GM18951 (cell line): ENCODE results near the gene DAB2IP.

ENCODE experiments used
- POLR2A ChIP-seq: IDR thresholded peaks from 4 replicates; pipeline ENCODE4 v1.6.1; 2011; ENCODE audit warnings: mild to moderate bottlenecking; ENCODE audit not compliant: insufficient read length, insufficient read depth; ENCODE audit errors: extremely low read depth
- in situ Hi-C: fragments of 300-500 bp; cut with MboI; formaldehyde crosslinking; loops from one replicate; pipeline ENCODE4 v1.12.0; 2022; ENCODE audit warnings: low sequenced_read_pairs, mixed read lengths, inconsistent platforms; ENCODE audit not compliant: unreplicated experiment

The DAB2IP gene

GRCh38 chr9:121682201-121682600 is 30.8 kb downstream of the DAB2IP start:
- in situ Hi-C loops: loop anchor here (10.0 kb wide), 2 partner anchors 137 to 313 kb away; no protein-coding TSS in a partner anchor
- TF ChIP-seq POLR2A: no peak

DNA sequence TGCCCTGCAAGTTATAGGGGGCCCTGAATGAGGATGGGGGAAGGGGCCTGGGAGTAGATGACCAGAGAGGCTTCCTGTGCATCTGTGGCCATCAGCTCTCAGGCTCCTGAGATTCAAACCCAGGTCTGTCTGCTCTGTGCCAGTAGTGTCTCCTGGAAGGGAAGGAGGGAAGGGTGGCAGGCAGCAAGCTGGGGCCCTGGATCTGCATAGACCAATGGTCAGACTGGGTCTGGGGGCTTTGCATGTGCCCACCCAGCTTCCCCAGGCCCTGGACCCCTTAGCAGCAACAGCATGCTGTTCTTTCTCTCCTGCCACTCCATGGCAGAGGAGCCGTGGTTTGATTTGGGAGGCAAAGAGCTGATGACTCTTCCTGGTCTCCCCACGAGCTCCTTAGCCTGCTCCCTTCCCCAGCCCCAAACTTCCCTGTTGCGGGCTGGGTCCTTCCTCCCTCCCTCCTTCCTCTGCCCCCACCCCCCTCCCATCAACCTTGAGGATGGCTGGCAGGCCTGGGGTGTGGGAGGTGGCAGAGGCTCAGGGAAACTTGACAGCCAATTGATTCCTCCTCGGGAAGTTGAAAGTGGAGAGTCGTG is 31.6 kb downstream of the DAB2IP start:
- in situ Hi-C loops: loop anchor here (10.0 kb wide), 2 partner anchors 138 to 312 kb away; no protein-coding TSS in a partner anchor
- no peak for TF ChIP-seq POLR2A

GRCh38 chr9:121683652-121684051 is 32.2 kb downstream of the DAB2IP start:
- in situ Hi-C loops: loop anchor here (10.0 kb wide), 2 partner anchors 139 to 311 kb away; no protein-coding TSS in a partner anchor
- no peak for TF ChIP-seq POLR2A

GRCh38 chr9:121684381-121685145 is 33.1 kb downstream of the DAB2IP start:
- in situ Hi-C loops: loop anchor here (10.0 kb wide), 2 partner anchors 140 to 310 kb away; no protein-coding TSS in a partner anchor
- TF ChIP-seq POLR2A: no peak

GRCh38 chr9:121685146-121685794 is 33.8 kb downstream of the DAB2IP start:
- no peak for TF ChIP-seq POLR2A
- in situ Hi-C loops: loop anchor here (10.0 kb wide), 2 partner anchors 140 to 310 kb away; no protein-coding TSS in a partner anchor

- in situ Hi-C loops: loop anchor here (10.0 kb wide), 2 partner anchors 141 to 309 kb away; no protein-coding TSS in a partner anchor
- TF ChIP-seq POLR2A: no peak
Measured at GRCh38 chr9:121685795-121686377, 34.5 kb downstream of the DAB2IP start.

DNA sequence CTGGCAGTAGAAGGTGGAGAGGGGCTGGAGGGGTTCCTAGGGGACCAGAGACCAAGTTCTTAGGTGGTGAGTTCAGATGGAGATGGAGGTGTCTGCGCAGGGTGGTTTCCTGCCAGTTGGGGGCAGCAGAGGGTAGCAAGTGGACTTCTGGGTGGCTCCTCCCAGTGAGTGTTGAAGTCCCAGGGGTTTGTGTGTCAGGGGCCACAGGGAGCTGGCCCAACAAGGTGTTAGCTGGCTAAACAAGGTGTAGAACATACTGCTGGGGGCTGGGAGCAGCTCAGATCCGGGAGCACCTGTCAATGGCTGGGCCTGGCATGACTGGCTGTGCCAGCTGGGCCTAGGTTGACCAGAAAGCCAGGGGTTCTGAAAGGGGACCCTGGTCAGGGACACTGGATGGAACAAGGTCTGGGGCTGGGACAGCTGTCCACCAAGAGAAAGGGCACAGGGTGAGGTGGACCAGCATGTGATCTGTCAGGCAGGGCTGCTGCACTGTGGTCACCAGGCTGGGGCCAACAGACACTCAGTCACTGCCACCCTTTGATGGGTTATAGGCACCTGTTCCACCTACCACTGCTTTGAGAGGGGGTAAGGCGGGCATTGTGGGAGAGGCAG is 35.6 kb downstream of the DAB2IP start:
- no peak for TF ChIP-seq POLR2A
- in situ Hi-C loops: loop anchor here (10.0 kb wide), 2 partner anchors 142 to 308 kb away; no protein-coding TSS in a partner anchor

DNA sequence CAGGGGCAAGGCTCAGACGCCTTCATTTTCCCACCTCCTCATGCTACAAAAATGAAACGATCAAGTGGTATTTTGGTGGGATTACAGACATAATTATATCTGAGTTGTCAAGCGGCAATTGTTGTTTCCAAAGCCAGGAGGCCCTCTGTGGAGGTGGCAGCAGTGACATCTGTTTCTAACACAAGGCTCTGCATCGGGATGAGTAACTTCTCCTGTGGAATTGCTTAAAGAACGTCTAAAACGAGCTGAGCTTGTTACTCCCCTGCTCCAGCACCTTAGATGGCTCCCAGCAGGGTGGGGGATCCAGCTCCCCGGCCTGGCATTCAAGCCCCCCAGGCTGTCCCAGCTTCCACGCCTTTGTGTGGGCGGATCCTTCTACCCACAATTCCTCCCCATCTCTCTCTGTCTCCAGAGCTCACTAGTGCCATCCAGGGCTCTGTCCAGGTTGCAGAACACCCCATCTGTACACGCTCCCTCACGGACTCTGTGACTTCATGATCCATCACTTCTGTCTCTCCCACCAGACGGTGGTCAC is 36.8 kb downstream of the DAB2IP start:
- in situ Hi-C loops: loop anchor here (10.0 kb wide), 2 partner anchors 143 to 307 kb away; no protein-coding TSS in a partner anchor
- no peak for TF ChIP-seq POLR2A

DNA sequence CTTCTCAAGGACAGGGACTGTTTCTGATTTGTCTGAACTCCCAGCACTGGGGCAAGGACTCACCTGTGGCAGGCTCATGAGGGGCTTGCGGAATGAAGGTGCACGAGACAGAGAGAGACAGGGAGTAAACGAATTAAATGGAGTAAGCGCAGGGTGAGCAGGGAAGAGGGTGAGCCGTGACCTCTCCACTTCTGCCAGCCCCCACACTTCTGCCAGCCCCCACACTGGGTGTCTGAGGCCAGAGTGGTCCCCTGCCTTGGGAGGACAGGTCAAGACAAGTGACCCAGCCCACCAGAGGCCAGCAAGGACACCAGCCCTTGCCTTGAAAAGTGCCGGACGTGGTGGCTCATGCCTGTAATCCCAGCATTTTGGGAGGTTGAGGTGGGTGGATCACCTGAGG is 37.2 kb downstream of the DAB2IP start:
- in situ Hi-C loops: loop anchor here (10.0 kb wide), 2 partner anchors 144 to 306 kb away; no protein-coding TSS in a partner anchor
- no peak for TF ChIP-seq POLR2A

- TF ChIP-seq POLR2A: no peak
- in situ Hi-C loops: loop anchor here (10.0 kb wide), 2 partner anchors 145 to 305 kb away; no protein-coding TSS in a partner anchor
Measured at GRCh38 chr9:121689461-121690157, 38.2 kb downstream of the DAB2IP start.

DNA sequence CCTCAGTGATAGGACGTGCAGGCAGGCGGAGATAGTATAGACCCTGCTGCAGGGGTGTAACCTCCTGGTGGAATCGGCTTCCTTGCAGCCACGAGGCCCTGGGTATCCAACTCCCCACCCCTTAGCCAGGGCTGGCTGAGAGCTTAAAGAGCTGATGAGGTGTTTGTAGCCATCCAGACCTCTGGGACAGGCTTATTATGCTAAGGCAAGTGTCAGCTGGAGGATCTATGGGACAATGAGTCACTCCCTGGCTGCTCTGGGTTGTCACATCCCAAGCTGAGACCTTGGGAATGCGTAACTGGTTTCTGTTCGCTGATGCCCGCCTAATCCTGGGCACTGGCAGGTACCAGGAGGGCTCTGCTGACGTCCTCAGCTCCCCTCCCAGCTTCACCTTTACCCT is 38.9 kb downstream of the DAB2IP start:
- no peak for TF ChIP-seq POLR2A
- in situ Hi-C loops: no loop called here

DNA sequence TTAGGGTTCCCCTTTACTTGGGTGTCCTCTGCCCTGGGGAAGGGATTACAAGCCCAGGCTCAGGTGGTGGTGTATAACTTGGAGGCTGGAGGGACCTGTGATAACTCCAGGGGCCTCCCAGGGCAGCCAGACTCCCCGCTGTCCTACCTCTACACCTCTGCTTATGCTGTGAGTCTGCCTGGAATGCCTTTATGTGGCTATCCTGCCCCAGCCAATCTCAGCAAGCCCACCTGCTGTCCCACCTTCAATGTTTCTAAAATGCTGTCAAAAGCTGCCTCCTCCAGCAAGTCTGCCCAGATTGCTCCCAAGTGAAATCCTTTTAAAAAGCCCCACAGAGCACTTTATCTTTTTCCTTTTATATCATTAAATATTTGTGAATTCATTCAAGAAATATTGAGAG is 39.3 kb downstream of the DAB2IP start:
- TF ChIP-seq POLR2A: no peak
- in situ Hi-C loops: no loop called here
